ENCODE results near the gene KIF26B. TPM values are rescaled to one million over a fixed set of nuclear protein-coding genes. Genes with fewer than 3 reads are reported as not detected.

KIF26B gene
- total RNA-seq, 2 experiments from 2014 or later = 0.60 to 0.84 TPM

- Mint-ChIP-seq H3K36me3 (no peaks in the 10 kb centered on the region), H3K9me3 (no peaks in the 10 kb centered on the region)
Observed at GRCh38 chr1:245560316-245560859, 405.6 kb downstream of the KIF26B start.

GRCh38 chr1:245561665-245562234 is 407.0 kb downstream of the KIF26B start:
- no peak for DNase-seq
- no peak overlapping the region for H3K4me3 Mint-ChIP-seq
- no peak overlapping the region for H3K27ac Mint-ChIP-seq
- no peaks in the 10 kb centered on the region for H3K36me3 Mint-ChIP-seq
- H3K9me3 Mint-ChIP-seq = no peaks in the 10 kb centered on the region
- no peaks in the 10 kb centered on the region for H3K4me1 Mint-ChIP-seq
- no peaks in the 10 kb centered on the region for H3K27me3 Mint-ChIP-seq

More at GRCh38 chr1:245560316-245560859, 405.6 kb downstream of the KIF26B start:
- H3K4me1 Mint-ChIP-seq = no peaks in the 10 kb centered on the region
- DNase-seq = no peak
- no peak overlapping the region for H3K27ac Mint-ChIP-seq
- no peaks in the 10 kb centered on the region for H3K27me3 Mint-ChIP-seq
- H3K4me3 Mint-ChIP-seq = no peak overlapping the region

- Mint-ChIP-seq H3K4me3 (no peak overlapping the region), H3K36me3 (no peaks in the 10 kb centered on the region), H3K27me3 (no peaks in the 10 kb centered on the region), H3K9me3 (no peaks in the 10 kb centered on the region), H3K27ac (no peak overlapping the region), H3K4me1 (no peaks in the 10 kb centered on the region)
- DNase-seq = no peak
Observed at GRCh38 chr1:245566134-245566533, 411.3 kb downstream of the KIF26B start.

GRCh38 chr1:245566952-245567351 is 412.2 kb downstream of the KIF26B start:
- Mint-ChIP-seq H3K27ac (no peak overlapping the region), H3K4me3 (no peak overlapping the region), H3K9me3 (no peaks in the 10 kb centered on the region), H3K4me1 (no peaks in the 10 kb centered on the region), H3K27me3 (no peaks in the 10 kb centered on the region), H3K36me3 (no peaks in the 10 kb centered on the region)
- no peak for DNase-seq

- H3K4me1 Mint-ChIP-seq = no peaks in the 10 kb centered on the region
- H3K27ac Mint-ChIP-seq = no peak overlapping the region
- no peak for DNase-seq
- H3K4me3 Mint-ChIP-seq = no peak overlapping the region
- H3K36me3 Mint-ChIP-seq = no peaks in the 10 kb centered on the region
- peaks cover 4% of the 10 kb centered on the region for H3K27me3 Mint-ChIP-seq
- no peaks in the 10 kb centered on the region for H3K9me3 Mint-ChIP-seq
Observed at GRCh38 chr1:245571815-245572294, 417.1 kb downstream of the KIF26B start.

GRCh38 chr1:245572709-245573108 is 417.9 kb downstream of the KIF26B start:
- H3K27me3 Mint-ChIP-seq = peaks cover 9% of the 10 kb centered on the region

GRCh38 chr1:245575710-245576109 is 420.9 kb downstream of the KIF26B start:
- no peaks in the 10 kb centered on the region for H3K4me1 Mint-ChIP-seq
- peaks cover 14% of the 10 kb centered on the region for H3K27me3 Mint-ChIP-seq
- no peaks in the 10 kb centered on the region for H3K36me3 Mint-ChIP-seq
- H3K9me3 Mint-ChIP-seq = no peaks in the 10 kb centered on the region
- no peak for DNase-seq
- no peak overlapping the region for H3K27ac Mint-ChIP-seq
- no peak overlapping the region for H3K4me3 Mint-ChIP-seq

More at GRCh38 chr1:245572709-245573108, 417.9 kb downstream of the KIF26B start:
- no peaks in the 10 kb centered on the region for H3K36me3 Mint-ChIP-seq
- H3K4me3 Mint-ChIP-seq = no peak overlapping the region
- DNase-seq = no peak
- no peaks in the 10 kb centered on the region for H3K9me3 Mint-ChIP-seq
- H3K27ac Mint-ChIP-seq = no peak overlapping the region
- H3K4me1 Mint-ChIP-seq = no peaks in the 10 kb centered on the region

- Mint-ChIP-seq H3K27ac (no peak overlapping the region), H3K4me3 (no peak overlapping the region), H3K4me1 (no peaks in the 10 kb centered on the region), H3K9me3 (no peaks in the 10 kb centered on the region), H3K36me3 (no peaks in the 10 kb centered on the region), H3K27me3 (peaks cover 14% of the 10 kb centered on the region)
- DNase-seq = no peak
Observed at GRCh38 chr1:245576323-245576722, 421.5 kb downstream of the KIF26B start.

- DNase-seq = no peak
- H3K27me3 Mint-ChIP-seq = peaks cover 14% of the 10 kb centered on the region
- H3K27ac Mint-ChIP-seq = no peak overlapping the region
- no peaks in the 10 kb centered on the region for H3K4me1 Mint-ChIP-seq
- H3K9me3 Mint-ChIP-seq = no peaks in the 10 kb centered on the region
- no peaks in the 10 kb centered on the region for H3K36me3 Mint-ChIP-seq
- H3K4me3 Mint-ChIP-seq = no peak overlapping the region
Observed at GRCh38 chr1:245577191-245578157, 422.7 kb downstream of the KIF26B start.

- Mint-ChIP-seq H3K4me3 (no peak overlapping the region), H3K36me3 (no peaks in the 10 kb centered on the region), H3K4me1 (no peaks in the 10 kb centered on the region), H3K27me3 (peaks cover 14% of the 10 kb centered on the region), H3K9me3 (no peaks in the 10 kb centered on the region), H3K27ac (no peak overlapping the region)
- DNase-seq = no peak
Observed at GRCh38 chr1:245578308-245578707, 423.5 kb downstream of the KIF26B start.

- no peak overlapping the region for H3K27ac Mint-ChIP-seq
- no peaks in the 10 kb centered on the region for H3K9me3 Mint-ChIP-seq
- no peak overlapping the region for H3K4me3 Mint-ChIP-seq
- H3K4me1 Mint-ChIP-seq = no peaks in the 10 kb centered on the region
- H3K27me3 Mint-ChIP-seq = peaks cover 14% of the 10 kb centered on the region
- no peak for DNase-seq
- no peaks in the 10 kb centered on the region for H3K36me3 Mint-ChIP-seq
Observed at GRCh38 chr1:245578771-245579170, 424.0 kb downstream of the KIF26B start.

- Mint-ChIP-seq H3K9me3 (no peaks in the 10 kb centered on the region), H3K36me3 (no peaks in the 10 kb centered on the region)
Observed at GRCh38 chr1:245579881-245580280, 425.1 kb downstream of the KIF26B start.

GRCh38 chr1:245580651-245581050 is 425.9 kb downstream of the KIF26B start:
- H3K27ac Mint-ChIP-seq = no peak overlapping the region
- H3K4me1 Mint-ChIP-seq = no peaks in the 10 kb centered on the region

More at GRCh38 chr1:245579881-245580280, 425.1 kb downstream of the KIF26B start:
- DNase-seq = no peak
- Mint-ChIP-seq H3K27ac (no peak overlapping the region), H3K27me3 (peaks cover 14% of the 10 kb centered on the region), H3K4me1 (no peaks in the 10 kb centered on the region), H3K4me3 (no peak overlapping the region)

GRCh38 chr1:245582026-245582425 is 427.2 kb downstream of the KIF26B start:
- Mint-ChIP-seq H3K27ac (no peak overlapping the region), H3K27me3 (peaks cover 9% of the 10 kb centered on the region), H3K36me3 (no peaks in the 10 kb centered on the region), H3K9me3 (no peaks in the 10 kb centered on the region), H3K4me3 (no peak overlapping the region), H3K4me1 (no peaks in the 10 kb centered on the region)
- no peak for DNase-seq

More at GRCh38 chr1:245580651-245581050, 425.9 kb downstream of the KIF26B start:
- H3K36me3 Mint-ChIP-seq = no peaks in the 10 kb centered on the region
- no peak overlapping the region for H3K4me3 Mint-ChIP-seq
- peaks cover 14% of the 10 kb centered on the region for H3K27me3 Mint-ChIP-seq
- DNase-seq = no peak
- H3K9me3 Mint-ChIP-seq = no peaks in the 10 kb centered on the region

GRCh38 chr1:245583081-245583480 is 428.3 kb downstream of the KIF26B start:
- no peak for DNase-seq
- H3K9me3 Mint-ChIP-seq = no peaks in the 10 kb centered on the region
- peaks cover 1% of the 10 kb centered on the region for H3K27me3 Mint-ChIP-seq
- no peaks in the 10 kb centered on the region for H3K36me3 Mint-ChIP-seq
- H3K4me3 Mint-ChIP-seq = no peak overlapping the region
- H3K4me1 Mint-ChIP-seq = no peaks in the 10 kb centered on the region
- H3K27ac Mint-ChIP-seq = no peak overlapping the region
